ENCODE measurements around the gene P2RX5.

DNA sequence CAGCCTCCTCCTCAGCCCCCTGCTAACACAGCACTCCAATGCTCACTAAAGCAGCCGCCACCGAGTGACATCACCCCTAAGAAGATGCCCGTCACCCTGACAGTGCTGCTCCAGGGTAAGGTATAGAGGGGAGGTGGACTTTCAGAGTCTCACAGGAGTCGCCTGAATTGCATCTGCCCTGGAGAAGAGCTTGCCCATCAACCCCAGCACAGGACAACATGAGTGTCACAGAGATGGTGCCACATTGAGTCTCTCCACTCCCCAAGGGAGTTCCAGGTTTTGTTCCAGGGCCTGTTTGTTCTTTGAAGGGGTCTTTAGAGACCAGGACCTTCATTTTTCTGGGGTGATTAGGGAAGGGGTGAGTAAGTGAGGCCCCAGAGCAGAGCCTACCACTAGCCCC, 2.2 kb upstream of the P2RX5 start:
- TF ChIP-seq, protein P1, sequence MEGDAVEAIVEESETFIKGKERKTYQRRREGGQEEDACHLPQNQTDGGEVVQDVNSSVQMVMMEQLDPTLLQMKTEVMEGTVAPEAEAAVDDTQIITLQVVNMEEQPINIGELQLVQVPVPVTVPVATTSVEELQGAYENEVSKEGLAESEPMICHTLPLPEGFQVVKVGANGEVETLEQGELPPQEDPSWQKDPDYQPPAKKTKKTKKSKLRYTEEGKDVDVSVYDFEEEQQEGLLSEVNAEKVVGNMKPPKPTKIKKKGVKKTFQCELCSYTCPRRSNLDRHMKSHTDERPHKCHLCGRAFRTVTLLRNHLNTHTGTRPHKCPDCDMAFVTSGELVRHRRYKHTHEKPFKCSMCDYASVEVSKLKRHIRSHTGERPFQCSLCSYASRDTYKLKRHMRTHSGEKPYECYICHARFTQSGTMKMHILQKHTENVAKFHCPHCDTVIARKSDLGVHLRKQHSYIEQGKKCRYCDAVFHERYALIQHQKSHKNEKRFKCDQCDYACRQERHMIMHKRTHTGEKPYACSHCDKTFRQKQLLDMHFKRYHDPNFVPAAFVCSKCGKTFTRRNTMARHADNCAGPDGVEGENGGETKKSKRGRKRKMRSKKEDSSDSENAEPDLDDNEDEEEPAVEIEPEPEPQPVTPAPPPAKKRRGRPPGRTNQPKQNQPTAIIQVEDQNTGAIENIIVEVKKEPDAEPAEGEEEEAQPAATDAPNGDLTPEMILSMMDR (IDR thresholded peaks at IDR 0.05) = no peak
- no peak for TF ChIP-seq POLR2A (IDR thresholded peaks at IDR 0.05)

Data from ovary (tissue), 3 donors.